M059J (cell line): ENCODE measurements around the gene DHRS13. TPM values are rescaled to one million over a fixed set of nuclear protein-coding genes. Genes with fewer than 3 reads are reported as not detected.
"Not testable (repeated sequence)": the region's sequence is repeated elsewhere in the genome, so short reads cannot be mapped to it uniquely, and the experiment has no call there.

Source experiments
- DNase-seq: peaks from one replicate; pipeline ENCODE4 v3.0.0-alpha.2; 2012; ENCODE audit warnings: low read depth
- total RNA-seq: library from RNA; depleted of rRNA; stranded (reverse); fragments of >200 nt; shearing (Covaris generic); gene quantifications from 2 replicates; pipeline ENCODE4 v1.2.3, GENCODE V29; 2014

DHRS13 gene
- total RNA-seq, 1 experiment from 2014 or later, result 9.0 TPM

DNA sequence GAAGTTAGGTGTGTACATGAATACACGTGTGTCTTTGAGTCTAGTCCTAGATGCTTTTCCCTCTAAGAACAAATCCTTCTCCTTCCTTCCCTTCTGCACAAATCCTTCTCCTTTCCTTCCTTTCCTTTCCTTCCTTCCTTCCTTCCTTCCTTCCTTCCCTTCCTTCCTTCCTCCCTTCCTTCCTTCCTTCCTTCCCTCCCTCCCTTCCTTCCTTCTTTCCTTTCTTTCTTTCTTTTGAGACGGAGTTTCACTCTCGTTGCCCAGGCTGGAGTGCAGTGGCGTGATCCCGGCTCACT is 615 bp upstream of the DHRS13 start:
- DNase-seq, result not testable (repeated sequence)

DNA sequence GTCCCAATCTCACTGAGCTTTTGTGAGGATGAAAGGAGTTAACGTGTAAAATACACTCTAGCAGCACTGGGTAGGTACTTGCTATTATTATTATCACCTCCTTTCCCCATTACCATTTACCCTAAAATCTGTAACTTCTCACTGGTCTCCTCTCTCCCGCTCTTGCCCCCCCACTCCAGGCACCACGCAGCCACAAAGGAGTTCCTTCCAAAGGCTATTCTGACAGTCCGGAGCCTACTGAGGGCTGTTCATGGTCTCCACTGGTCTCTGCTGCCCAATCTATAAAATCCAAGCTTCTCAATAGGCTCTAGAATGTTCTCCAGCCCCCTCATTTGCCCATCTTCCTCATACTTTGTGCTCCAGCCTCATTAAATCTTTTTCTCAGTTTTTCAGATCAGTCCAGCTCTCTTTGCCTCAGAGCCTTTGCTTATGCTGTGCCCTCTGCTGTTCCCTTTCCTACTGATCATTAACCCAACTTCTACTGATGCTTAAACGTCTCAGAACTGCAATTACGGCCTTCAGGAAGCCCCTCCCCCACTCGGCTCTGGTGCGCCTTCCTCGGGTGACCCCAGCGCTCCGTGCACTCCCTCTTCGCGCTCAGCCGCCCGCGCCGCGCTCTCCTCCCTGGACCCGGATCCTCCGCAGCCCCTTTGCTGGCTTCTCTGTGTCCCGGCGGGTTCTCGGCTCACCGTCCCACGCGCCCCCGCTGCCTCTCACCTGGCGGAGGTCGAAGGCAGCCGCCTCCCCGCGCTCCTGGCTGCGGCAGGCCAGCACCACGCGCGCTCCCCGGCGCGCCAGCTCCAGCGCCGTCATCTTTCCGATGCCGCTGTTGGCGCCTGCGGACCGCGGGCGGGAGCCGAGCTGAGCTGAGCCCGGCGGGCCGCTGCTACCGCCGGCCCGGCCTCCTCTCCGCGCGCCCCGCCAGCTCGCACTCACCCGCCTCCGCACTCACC is 737 bp downstream of the DHRS13 start:
- no peak for DNase-seq

DNA sequence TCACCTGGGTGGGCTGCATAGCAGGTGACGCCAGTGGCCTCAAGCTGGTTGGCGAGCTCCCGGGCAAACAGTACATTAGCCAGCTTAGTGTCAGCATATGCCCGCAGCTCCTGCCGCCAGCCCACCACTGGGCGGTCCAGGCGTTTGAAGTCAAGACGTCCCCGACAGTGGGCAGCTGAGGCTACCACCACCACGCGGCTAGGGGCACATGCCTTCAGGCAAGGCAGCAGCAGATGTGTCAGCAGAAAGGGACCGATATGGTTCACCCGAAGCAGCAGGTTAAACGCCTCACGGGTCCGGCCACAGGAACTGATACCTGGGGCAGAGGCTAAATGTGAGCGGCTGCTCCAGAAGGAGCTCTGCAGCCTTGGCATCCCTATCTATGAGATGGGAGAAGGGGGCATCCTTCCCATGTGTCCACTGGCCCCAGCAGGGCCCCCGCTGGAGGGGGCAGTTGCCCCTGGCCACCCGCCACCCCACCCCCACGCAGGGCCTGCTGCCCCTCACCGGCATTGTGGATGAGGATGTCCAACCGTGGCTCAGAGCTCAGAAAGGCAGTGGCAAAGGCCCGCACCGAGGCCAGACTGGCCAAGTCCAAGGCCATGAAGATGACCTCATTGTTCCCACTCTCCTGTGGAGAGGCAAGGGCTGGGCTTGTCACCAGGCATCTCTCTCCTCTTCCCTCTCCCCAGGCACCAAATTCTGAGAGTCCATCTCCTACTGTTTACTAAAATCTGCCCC is 1.7 kb downstream of the DHRS13 start:
- no peak for DNase-seq

DNA sequence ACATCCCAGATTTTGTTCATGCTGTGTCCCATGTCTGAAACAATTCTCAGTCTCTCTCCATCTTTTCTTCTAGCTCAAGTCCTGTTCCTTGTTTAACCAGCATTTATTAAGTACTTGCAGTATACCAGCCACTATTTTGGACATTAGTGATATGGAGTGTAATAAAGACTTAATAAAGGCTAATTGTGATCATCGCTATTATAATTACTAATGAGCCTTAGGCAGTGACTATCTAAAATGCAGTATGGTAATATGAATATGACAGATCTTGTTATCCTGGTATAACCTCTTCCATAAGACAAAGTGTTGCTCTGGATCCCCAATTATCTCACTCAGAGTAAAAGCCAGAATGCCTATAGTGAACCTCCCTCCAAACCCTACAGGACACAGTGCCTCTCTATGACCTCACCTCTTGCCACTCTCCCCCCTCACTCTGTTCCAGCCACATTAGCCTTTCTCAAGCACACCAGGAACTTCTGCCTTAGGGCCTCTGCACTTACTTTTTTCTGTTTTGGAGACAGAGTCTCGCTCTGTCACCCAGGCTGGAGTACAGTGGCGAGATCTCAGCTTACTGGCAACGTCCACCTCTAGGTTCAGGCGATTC is 3.6 kb downstream of the DHRS13 start:
- no peak for DNase-seq

DNA sequence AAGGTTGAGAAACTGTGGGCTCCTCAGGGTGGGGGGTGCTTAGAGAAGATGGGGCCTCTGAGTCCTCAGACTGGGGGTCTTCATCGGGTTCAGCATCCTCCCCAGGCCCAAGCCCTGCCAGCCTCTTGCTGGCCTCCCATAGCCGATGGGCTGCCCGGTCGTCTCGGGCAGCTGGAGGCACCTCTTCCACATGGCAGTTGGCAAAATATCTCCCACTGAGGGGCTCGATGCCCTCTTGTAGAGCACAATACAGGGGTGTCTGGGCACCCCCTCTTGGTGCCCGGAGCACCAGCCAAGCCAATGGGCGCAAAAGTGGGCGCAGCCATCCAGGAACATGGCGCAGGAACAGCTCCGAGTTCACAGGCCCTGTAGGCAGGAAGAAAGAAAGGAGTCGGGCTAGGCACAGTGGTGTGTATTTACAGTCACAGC is 4.3 kb downstream of the DHRS13 start:
- DNase-seq, result no peak

DNA sequence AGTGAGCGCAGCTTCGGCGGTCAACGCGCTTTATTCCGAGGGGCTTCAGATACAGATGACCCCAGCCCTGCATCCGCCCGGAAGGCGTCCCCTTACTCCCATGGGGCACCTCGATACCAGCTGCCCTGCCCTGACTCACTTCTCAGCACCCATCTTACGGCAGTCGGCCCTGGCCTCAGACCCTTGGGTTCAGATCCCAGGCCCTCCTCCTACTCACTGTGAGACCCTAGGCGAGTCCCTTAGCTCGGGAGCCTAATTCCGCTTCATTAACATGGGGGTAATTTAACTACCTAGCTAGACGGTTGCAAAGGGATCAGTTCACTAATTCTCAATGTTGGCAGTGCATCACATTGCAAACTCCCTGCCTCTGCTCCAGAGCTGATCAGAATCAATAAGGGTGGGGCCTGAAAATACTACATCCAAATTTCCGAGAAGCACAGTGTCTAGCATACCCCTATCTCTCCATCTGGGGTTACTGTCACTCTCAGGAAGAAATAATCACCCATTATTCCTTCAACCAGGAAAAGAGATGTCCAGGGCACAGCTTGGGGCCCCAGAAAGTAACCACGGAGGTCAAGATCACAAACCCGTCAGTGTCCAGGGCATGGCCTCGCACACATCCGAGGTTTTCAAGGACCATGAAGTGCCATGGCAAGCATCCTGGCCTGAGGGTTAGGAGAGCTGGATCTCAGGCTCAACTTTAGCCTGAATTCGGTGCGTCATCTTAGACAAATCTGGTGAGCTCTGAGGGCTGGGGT is 4.9 kb downstream of the DHRS13 start:
- no peak for DNase-seq

DNA sequence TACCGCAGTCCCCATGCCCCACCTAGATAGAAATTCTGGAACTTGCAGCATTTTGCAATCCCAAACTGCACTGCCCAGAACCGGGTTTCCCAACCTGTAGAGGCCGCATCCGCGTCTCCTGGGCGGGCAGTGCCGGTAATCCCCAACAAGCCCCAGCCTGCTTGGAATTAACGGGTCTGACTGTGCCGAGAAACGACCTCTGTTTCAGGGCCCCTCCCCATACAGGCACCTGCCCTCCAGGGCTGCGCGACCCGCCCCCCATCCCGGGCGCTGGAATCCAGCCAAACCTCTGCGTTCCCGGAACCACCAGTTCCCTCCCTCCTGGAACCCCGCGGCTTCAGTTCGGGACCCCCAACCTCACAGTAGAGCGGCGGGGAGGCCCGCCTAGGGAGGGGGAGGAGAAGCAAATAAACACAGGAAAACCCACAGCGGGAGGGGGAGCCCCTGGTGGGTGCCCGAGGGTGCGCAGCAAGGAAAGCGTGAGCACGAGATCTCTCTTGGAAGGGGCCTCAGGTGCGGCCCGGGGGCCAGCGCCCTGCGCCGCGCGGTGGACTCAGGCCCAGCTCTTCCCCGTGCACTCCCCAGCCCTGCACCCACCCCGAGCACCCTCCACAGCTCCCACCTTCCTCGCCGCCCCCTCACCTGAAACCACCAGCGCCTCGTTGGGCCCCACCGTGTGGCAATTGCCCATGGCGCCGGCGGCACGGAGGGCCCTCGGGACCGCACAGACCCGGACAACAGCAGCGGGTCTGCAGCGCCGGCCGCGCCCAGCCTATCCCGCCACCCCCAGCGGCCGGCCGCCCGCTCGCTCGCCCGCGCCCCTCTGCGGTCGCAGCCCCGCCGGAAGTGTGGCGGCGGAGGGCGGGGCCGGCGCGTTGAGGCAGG is 5.8 kb downstream of the DHRS13 start, which contains the start of gene FLOT2:
Gene FLOT2, minus strand, starts transcription at position 850 of the 885 bp plus-strand sequence. Its CDS starts 159 bp downstream, at position 691.
- no peak for DNase-seq

DNA sequence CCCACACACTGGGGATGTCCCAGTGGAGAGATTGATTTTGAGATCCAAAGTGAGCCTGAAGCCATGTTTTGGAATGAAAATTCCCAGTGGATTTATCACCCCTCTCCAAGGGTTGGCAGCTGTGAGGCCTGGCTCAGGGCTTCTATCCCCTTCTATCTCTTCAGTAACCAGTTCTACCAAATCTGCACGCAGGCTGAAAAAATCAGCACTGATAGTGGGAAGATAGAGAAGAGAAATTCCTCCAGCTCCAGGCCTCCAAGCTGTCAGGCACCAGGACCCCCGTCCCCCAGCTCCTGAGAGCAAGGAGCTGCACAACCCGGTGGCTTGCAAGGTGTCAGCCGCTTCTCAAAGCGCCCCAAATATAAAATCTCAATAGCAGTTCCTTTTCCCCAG is 6.4 kb downstream of the DHRS13 start:
- DNase-seq, result no peak

DNA sequence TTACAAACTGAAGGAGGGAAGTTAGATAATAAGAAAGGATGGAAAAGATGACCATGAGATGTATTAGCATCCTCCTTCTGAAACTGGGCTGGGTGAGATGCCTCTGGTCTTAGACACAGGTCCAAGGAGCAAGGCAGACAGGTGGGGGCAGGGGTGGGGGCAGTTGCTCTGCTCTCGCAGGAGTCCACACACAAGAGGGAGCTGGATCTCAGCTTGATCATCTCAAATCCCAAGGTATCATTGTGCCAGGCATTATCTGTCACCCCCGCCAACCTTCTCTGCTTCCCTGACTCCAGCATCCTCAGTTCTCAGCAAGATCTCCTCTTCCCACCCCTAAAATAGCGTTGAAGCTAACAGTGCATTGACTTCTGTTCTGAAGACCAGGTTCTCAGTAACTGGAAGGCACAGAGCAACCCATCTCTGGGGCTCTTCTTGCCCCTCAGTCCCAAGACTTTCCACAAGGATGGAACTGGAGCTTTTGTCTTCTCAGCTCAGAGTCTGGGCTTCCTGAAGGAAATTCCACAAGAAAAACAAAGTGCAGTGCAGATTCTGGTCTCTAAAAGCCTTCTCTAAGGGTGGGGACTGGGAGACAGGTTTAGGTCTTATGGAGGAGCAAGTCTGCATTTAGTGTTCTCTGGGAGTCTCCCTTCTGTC is 7.0 kb downstream of the DHRS13 start:
- no peak for DNase-seq

DNA sequence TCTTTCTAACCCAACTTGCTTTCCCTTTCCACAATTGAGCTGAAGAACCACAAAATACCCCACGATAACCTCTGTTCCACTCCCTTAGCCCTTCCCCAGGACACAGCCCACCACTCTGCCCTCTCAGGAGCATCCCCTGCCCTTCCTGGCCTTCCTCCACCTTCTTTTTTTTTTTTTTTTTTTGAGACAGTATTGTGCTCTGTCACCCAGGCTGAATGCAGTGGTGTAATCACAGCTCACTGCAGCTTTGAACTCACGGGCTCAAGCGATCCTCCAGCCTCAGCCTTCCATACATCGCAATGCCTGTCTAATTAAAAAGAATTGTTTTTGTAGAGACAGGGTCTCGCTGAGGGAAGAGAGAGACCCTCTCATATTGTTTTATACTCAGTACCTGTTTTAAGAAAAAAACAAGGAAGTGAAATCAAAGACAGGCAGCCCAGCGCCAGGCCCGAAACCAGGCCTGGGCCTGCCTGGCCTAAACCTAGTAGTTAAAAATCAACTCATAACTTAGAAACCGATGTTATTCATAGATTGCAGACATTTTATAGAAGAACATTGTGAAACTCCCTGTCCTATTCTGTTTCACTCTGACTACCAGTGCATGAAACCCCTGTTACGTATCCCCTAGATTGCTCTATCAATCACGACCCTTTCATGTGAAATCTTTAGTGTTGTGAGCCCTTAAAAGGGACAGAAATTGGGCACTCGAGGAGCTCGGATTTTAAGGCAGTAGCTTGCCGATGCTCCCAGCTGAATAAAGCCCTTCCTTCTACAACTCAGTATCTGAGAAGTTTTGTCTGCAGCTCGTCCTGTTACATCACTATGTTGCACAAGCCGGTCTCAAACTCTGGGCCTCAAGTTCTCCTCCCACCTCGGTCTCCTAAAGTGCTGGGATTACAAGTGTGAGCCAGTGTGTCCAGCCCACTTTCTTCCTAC is 9.4 kb downstream of the DHRS13 start:
- DNase-seq, result not testable (repeated sequence)

DNA sequence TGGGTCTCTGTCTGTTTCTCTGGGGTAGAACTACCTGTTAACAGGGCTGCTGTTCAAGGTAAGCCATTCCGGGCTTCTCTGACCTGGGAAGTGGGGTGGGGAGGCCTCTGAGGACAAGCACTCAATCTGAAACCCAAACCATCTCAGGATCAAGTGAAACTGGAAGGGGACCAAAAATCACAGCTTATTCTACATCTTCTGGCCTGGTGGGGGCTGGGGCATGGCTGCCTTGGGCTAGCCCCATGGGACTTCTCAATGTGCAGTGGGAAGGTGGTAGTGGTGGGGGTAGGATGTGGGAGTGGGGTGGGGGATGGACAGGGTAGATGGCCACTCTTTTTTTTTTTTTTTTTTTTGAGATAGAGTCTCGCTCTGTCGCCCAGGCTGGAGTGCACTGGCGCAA is 10.9 kb downstream of the DHRS13 start:
- DNase-seq, result no peak

DNA sequence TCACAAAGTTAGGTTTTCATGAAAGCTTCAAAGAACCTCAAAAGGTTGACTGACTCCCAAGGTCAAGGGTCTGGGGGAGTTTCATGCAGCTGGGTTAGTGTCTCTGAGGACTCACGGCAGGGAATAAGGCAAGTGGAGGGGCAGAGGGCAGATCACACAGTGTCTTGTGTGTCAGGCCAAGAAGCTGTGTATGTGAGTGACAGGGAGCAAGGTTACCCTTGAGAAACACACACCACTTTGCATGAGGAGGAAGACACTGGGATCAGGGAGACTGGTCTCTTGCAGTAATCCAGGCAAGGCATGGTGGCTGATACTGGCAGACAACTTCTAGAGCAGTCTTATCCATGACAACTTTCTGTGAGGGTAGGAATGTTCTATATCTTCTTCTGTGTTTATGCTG is 11.7 kb downstream of the DHRS13 start:
- no peak for DNase-seq

DNA sequence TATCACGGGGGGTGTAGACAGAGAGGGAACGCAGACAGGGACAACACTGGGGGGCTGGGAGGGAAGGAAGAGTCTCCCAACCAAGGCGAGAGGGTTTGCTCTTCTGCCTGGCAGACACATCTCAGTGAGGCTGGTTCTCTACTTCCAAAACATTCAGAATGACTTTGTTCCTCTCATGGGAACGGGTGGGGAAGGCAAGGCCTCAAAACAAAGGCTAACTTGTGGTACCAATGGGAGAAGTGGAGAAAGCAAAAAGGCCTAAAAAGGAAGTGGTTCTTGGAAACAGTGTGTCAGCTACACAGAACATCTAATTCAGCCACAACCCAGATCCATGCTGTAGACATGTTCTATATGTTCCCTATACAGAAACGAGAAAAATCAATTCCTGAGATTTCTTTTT is 12.9 kb downstream of the DHRS13 start:
- DNase-seq, result no peak

DNA sequence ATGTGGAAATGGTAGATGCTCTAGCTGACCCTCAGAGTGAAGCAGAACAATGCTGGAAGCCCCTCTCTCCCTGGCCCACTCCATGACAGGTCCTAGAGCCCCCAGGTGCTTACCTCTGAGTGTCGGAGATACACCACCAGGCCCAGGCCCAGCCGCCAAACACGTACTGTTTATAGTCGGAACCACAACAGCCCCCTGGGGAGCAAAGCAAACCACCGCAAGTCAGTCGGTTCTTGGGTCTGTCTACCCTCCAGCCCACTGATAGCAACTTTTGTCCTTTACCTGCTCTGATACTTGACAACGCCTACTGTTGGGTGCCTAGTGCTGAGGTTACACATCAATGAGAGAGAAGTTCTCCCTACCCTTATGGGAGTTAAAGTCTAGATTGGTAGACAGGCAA is 14.0 kb downstream of the DHRS13 start:
- DNase-seq, result no peak

DNA sequence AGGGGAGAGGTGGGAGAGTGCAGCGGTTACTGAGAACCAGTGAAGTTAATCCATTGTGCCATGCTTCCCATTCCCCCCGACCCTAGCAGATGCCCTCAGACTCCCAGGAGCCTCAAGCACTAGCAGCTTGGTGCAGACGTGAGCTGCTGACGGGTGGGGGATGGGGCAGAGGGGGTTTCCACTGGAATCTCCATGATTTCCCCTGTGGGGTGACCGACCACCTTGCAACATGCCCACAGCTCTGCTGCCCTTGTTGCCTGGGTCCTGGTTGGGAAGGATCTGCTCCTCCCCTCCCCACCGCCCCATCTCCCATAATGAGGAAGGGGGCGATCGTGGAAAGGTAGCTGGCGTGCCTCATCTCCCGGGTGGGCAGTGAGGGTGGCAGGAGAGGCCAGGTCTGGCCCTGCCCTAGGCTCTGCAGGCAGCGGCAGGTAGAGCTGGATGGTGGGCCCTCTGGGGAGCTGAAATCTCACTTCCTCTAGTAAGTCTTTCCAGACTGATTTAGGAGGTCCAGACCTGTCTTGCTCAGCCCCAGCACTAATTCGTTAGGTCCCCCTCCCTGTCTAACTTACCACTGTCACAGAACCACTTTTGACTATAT is 14.9 kb downstream of the DHRS13 start:
- no peak for DNase-seq

DNA sequence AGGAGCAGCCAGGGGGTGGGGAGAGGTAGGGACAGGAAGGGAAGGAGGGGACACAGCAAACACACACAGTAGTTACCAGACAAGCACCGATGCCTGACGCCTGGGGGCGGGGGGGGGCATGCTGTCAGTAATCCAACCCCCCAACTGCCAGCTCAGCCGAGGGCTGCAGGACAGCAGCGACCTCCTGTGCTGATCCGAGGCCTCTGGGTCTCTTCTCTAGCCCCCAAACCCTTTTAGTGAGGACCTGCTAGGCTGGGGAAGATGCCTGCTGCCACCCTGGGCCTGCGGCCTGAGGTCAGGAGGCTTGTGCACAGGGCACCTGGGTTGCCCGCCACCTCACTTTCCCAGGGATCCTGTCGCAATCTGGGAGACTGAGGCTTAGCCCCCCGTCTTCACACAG is 16.9 kb downstream of the DHRS13 start:
- DNase-seq, result no peak

DNA sequence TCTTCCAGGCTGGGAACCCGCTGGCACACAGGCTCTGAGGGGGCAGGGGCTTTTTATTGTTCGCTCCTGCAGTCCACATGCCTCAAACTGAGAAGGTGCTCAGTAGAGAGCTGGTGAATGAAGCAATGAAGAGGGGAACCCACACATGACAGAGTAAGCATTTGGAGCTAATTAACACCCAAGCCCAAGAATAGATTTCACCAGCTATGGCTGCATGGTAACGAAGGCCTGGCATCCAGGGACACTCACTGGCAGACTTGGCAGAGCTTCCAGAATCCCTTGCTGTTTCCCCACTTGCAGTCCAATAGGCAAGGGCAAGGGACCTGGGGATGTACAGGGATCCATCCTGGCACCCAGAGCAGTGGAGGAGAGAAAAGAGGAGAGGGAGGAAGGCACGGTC is 17.5 kb downstream of the DHRS13 start:
- no peak for DNase-seq

DNA sequence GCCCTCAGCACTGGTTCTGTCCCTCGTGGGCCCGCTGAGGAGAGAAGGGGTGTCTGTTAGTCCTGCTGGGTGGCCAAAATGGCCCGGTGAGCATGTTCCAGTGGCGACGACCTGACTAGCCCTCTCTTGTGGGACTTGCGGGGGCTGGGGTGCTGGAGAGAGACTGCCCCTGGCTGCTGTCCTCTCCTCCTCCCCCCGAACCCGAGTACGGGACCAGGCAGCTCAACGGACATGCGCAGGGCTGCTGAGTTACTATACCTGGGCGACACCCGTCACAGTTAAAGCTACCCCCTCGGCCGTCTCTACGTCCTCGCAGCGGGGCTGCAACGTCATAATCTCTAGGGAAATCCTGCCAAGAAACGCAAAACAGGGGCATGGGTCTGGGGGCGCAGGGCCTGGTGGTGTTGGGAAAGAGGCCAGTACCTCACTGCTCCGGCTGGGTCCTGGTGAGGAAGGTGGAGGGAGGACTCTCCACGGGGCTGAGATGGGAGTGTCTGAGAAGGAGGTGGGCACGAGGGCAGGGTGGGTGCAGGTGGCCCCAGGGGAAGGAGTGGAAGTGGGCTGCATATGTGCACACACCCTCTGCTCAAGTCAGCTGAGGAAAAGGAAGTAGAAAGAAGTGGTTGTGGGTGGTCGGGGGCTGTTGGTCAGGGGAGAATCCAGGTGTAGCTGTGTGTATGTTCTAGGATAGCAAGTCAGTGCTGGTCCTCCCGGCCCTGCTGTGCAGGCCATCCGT is 18.7 kb downstream of the DHRS13 start:
- no peak for DNase-seq
